Eye (tissue), 1 donor: Measurements from ENCODE around the gene DRC7.

Experiments used
- DNase-seq: peaks from one replicate; pipeline ENCODE4 v3.0.0-alpha.2; 2015

Gene DRC7, protein sequence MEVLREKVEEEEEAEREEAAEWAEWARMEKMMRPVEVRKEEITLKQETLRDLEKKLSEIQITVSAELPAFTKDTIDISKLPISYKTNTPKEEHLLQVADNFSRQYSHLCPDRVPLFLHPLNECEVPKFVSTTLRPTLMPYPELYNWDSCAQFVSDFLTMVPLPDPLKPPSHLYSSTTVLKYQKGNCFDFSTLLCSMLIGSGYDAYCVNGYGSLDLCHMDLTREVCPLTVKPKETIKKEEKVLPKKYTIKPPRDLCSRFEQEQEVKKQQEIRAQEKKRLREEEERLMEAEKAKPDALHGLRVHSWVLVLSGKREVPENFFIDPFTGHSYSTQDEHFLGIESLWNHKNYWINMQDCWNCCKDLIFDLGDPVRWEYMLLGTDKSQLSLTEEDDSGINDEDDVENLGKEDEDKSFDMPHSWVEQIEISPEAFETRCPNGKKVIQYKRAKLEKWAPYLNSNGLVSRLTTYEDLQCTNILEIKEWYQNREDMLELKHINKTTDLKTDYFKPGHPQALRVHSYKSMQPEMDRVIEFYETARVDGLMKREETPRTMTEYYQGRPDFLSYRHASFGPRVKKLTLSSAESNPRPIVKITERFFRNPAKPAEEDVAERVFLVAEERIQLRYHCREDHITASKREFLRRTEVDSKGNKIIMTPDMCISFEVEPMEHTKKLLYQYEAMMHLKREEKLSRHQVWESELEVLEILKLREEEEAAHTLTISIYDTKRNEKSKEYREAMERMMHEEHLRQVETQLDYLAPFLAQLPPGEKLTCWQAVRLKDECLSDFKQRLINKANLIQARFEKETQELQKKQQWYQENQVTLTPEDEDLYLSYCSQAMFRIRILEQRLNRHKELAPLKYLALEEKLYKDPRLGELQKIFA

DNA sequence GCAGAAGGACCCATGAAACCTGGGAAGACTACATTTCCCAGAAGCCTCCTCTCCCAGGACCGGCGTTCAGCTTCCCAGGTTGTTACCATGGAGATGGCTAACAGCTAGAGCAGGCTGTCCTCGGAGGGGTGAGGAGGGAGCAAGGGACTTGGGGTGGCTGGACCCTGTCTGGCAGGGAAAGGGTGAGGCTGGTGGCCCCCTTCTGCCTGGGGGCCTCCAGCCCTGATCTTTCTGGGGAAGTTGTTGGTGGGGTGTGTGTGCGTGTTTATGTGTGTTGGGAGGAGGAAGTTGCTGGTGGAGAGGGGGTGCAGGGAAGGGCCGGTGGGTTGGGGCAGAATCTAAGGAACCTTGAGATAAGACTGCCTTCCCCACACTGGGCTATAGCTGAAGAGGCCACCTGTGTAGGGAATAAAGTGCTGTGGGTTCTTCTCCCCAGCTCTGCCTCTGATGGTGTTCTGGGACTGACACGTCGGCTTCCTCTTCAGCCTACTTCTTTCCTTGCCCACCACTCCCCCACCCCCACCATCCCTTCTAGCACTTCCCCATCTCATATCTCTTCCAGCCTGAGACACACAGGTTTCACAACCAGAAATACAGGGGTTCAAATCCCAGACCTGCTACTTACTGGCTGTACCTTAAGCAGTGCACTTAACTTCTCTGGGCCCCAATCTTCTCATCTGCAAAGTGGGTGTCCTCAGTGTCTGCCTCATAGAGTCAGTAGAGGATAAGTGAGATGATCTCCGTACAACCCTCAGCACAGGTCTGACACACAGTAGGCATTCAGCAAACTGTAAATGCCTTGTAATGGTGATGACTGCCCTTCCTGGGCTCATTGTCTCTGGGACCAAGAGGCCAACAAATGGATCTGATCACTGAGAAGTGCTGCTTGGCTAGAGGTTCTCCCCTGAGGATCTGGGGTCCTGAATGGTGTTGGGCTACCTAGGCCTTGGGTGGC lies at the start of gene DRC7:
Gene DRC7 (plus strand): TSS at position 82 of the 955 bp plus-strand sequence. CDS start 3,144 bp downstream, outside the sequence.
- DNase-seq: peak; percentile 91

DNA sequence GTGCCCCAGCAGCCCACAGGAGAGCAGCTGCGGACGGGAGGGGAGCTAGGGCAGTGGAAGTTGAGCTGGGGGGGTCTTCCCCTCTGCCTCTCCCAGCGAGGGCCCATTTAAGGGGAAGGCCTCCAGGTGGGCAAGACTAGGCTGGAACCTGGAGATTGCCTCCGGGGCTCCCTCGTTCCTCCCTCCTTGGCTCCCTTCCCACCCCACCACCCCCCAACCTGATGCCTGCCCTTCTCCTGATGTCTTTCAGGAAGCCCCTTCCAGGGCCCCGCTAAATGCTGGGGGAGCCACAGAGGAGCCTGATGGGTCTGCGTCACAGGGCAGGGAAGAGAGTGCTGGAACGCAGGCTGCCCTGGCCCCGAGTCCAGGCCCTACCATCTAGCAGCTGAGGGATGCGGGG lies 49.4 kb upstream of the DRC7 start:
- peak; percentile 51 for DNase-seq

DNA sequence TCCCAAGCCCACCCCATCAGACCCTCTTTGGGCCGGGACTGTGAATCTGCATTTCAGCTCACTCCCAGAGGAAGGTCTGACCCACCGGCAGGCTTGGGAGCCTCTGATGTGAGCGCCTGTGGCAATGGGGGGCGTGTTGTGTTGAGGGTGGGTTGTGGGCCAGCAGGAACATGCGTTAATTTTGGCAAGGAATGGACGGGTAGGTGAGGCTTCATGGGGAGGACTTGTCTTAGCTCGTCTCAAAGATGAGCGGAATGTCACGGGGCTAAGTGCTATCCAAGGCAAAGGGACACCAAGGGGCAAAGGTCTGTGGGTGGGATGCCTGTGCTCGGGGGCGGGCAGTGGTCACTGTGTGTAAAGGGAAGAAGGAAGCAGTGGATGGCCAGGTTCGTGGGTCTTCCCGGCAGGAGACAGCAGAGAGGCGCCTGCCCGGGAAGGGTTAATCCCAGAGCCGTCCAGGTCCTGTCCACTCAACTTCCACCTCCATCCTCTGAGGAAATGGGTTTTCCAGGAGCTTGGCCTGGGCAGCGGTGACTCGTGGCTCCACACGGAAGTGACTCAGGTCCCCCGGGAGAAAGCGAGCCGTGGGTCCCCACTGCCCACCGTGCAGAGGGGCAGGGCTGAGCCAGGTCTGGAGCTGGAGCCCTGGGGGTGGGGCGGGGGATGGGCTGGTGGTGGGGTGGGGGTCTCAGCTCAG lies 48.8 kb upstream of the DRC7 start:
- DNase-seq: no peak

DNA sequence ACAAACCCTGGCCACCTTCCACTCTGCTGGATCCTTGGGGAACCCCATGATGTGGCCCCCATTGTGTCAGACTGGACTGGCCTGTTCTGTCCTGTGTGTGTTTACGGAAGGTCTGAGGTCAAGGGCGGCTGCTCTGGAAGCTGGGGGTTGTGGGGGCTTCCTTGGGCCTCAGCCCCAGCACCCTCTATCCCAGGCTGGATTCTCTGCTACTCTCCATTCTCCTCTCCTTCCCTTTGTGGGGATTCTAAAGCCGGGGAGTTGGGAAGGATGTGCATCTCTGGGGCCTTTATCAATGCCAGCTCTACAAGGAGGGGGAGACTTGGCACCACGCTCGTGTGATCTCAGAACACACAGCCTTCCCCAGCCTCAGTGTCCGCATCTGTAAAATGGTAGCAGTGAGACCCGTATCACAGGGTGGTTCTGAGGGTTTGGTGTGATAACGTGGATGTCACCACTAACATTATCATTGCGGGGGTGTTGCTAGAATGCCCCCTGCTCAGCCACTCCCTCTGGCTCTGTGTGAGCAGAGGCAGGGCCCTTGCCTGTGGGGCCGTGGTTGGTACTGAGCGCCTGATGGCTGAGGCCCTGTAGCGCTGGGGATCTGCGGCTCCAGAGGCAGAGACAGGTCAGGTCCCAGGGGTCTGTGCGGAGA lies 48.1 kb upstream of the DRC7 start:
- no peak for DNase-seq

DNA sequence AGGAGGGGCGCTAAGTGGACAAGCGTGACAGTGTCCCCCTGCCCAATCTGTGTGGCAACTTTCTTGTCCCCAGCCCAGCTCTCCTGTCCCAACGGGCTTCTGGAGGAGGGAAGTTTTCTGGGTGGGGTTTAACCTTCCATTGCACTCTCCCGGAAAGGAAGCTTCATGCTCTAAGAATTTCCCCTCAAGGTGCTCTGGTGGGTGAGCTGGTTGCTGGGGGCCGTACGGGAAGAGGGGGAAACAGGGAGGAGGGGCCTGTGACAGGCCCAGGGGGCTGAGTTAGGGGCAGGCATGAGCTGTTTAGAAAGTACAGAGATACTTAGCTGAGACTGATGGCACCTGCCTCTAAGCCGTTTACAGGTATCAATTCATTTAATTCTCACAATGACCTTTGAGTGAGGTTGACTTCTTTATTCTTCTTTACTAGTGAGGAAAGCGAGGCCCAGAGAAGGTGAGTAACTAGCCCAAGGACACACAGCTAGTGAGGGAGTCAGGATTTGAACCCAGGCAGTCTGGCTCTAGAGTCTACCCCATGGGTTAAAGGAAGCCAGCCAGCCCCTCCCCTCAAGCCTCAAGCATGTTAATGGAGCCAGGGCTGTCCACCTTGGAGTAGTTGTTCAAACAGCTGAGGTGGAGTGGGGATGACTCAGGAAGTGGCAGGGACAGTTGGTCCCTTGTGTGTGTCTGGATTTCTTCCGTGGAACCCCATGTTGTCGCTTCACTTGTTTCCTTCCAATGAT lies 47.3 kb upstream of the DRC7 start:
- DNase-seq: peak; percentile 41

DNA sequence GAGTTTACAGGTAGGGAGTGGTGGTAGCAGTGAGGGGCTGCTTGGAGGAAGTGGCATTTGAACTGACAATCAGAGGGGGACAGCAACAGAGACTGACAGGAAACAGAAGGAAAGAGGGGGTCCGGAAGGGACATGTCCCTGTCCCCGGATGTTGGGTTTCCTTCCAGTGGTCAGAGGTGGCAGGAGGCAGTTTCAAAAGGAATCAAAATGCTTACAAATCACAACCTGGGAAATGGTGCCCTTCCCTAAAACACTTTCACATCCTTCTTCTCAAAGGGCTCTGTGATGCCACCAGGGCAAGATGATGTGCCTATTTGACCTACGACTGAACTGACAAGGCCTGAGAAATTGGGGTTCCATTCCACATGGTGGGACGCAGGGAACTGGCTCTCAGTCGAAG lies 46.5 kb upstream of the DRC7 start:
- DNase-seq: no peak

DNA sequence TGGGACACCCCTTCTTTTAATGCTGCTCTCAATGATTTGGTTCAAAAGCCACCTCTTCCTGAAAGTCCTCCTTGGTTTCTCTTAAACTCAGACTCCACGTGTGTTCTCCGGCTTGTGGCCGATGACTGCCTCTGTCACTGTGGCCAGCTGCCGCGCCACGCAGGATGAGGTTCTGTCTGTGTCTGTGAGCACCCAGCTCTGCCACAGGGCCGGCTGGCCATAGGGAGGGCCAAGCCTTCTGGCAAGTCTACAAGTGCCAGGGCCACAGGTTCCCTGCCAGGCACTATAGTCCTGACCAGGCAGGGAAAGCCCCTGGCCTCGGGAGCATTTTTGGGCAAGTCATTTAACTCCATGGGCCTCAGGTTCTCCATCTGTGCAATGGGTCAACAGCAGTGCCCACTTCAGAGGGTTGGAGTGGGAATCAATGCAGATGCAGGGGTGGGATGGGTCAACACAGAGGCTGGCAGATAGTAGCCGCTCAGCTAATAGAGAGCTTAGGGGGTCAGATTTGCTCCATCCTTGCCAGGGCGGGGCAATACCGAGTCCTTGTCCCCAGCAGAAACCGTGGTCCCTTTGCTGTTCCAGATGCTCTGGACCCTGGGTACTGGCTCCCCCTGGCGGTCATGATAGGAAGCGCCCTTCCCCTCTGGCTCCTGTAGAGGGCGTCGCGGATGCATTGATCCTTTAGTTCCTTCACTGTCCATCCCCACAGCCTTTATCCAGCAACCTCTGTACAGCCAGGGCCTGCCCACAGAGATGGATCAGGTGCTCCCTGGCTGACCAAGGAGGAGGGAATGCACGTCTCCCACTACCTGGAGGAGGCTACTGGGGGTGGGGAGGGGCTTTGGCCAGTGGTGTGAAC lies 45.8 kb upstream of the DRC7 start:
- DNase-seq: peak; percentile 94

DNA sequence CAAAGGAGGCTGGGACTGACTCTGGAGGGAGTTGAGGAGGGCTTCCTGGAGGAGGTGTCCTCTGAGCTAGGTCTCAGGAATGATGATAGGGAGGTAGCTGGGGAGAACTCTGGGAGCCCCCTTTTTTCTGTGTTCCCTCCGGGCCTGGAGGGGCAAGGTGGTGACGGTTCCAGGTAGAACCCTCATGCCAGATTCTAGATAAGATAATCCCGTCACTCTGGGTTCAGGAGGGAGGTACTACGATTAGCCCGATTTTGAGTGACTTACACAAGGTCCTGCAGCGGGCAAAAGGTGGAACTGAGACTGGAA lies 45.2 kb upstream of the DRC7 start:
- no peak for DNase-seq

DNA sequence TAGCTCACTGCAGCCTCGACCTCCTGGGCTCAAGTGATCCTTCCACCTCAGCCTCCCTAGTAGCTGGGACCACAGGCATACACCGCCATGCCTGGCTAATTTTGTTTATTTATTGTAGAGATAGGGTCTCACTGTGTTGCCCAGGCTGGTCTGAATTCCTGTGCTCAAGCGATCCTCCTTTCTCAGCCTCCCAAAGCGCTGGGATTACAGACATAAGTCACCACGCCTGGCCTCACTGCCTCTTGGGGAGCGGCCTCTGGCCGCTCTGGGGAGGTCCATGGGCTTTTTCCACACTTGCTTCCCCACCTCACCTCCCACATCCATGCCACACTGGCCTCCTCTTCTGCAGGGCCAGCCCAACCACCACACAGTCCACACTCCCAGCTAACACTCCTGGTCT lies 44.8 kb upstream of the DRC7 start:
- DNase-seq: no peak

DNA sequence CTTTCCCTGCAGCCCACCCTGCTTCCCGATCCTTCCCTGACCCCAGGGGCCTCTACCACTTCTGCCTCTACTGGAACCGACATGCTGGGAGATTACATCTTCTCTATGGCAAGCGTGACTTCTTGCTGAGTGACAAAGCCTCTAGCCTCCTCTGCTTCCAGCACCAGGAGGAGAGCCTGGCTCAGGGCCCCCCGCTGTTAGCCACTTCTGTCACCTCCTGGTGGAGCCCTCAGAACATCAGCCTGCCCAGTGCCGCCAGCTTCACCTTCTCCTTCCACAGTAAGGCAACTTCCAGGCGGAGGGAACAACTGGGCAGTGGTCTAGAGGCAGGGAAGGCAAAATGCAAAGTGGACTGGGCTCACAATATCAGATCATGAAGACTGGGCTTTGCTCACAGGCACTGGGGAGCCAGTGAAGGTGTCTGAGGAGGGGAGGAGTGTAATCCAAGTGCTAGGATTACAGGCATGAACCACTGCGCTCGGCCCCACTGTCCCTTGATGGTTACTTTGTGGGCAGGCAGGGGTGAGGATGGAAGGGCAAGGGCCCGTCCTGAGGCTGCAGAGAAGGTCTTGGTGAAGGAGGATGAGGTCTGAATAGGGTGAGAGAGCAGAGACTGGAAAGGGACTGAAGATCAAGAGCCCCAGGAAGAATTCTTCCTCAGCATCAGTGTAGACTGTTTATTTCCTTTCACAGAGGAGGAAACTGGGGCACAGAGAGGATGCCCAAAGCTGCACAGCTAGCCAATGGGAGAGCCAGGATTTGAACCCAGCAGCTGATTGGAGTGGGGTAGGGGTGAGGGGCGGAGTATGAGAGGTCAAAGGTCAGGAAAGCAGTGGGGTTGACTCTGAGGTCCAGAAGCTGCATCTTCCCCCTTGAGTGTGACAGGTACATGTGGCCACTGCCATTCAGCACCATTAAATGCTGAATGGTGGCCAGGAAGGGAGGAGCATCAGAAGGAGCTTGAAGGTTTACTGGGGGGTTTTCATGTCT lies 43.0 kb upstream of the DRC7 start:
- DNase-seq: no peak

DNA sequence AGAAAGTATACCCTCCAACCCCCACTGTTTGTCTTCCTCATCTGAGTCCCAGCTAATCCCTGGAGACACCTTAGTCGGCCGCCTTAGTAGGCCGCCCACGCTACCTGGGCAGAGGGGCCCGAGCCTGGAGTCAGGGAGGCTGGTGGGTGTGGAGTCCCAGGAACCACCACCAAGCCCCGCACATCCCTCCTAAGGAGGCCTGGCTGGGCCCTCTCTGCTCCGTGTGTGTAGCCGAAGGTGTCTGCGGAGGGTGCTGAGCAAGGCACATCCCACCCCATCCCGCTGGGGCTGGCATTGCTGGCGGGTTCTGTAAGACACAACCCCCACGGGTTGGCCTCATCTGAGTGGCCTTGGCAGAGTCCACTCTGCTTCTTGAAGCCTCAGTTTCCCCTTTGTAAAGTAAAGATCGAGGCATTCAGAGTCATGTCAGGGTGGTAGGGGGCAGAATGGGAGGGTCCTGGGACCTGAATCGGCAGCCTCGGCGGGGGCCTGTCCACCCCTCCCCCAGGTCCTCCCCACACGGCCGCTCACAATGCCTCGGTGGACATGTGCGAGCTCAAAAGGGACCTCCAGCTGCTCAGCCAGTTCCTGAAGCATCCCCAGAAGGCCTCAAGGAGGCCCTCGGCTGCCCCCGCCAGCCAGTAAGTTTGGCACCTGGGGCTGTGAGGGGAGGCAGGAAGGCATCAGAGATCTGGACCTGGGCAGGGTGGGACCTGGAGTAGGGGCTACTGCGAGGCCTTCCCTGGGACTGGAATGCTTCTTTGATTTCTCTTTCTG lies 41.7 kb upstream of the DRC7 start:
- no peak for DNase-seq

DNA sequence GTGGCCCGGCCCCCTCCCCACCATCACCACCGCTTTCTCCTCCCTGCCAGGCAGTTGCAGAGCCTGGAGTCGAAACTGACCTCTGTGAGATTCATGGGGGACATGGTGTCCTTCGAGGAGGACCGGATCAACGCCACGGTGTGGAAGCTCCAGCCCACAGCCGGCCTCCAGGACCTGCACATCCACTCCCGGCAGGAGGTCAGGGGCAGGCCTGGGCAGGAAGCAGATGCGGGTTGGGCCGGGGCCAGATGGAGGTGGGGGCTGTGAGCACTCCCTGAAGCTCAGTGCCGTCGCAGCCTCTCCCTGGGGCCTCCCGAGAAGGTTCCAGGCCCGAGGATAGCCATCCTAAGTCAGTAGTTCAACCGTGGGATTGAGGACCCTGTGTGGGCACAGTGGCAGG lies 40.7 kb upstream of the DRC7 start:
- DNase-seq: no peak

DNA sequence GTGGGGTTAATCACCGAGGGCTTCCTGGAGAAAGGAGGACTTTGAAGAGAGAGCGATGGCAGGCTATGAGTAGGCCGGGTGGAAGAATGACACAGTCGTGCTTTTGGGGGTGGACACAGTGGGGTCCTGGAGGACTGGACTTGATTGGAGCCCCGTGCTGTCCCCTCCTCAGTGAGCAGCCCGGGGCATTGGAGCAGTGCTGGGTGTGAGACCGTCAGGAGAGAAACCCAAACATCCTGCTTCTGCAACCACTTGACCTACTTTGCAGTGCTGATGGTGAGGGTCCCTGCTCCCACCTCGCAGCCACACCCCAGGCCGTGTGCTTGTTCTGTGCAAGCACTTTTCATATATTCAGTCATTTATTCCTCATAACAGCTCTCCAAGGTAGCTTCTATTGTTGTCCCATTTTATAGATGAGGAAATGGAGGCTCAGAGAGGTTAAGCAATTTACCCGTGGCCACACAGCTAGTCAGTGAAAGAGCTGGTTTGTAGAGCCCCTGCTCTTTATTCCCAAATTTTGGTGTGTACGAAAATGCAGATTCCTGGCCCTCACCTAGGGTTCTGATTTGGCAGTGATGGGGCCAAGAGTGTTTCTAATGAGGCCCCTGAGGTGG lies 38.2 kb upstream of the DRC7 start:
- DNase-seq: no peak

DNA sequence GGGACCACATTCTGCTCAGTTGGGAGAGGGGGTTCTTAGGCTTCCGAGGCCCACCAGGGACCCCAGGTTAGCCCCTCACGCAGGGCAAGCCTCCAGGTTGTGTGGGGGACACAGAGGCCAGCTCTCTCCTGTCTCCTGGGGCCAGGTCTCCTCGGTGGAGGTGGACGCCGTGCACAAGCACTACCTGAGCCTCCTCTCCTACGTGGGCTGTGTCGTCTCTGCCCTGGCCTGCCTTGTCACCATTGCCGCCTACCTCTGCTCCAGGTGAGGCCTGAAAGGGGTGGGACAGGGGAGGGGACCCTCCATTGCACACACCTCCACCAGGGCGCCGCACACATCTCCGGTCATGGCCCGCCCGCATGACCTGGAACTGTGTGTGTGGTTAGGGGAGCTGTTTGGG lies 37.4 kb upstream of the DRC7 start:
- DNase-seq: no peak

DNA sequence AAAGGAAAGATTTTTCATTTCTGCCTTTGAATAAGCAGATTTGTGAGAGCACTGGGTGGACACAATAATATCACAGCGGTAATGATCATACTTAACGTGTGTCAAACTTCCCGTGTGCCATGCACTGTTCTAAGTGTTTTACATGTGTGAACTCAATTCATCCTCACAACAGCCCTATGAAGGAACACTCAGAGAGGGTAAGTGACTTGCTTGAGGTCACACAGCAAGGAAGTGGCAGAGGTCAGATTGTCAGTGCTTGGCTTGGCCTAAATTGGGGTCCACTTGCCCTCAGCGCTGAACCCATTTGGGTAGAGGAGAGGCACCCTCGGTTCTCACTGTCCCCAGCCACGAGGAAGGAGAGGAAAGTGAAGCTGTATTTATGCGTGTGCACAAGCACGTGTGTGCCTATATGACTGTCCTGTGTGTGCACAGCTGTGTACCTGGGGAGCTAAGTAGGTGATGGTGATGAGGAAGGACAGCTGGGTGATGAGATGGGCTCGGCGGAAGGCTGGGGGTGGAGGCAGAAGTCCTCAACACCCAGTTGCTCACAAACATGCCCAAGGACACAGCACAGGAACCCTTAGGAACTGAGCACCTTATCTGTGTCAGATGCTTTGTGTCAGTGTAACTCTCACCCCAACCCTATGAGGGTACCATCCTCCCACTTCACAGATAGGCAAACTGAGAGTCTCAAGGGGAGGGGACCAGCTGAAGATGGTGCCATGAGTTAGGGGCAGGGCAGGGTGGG lies 36.3 kb upstream of the DRC7 start:
- DNase-seq: no peak

DNA sequence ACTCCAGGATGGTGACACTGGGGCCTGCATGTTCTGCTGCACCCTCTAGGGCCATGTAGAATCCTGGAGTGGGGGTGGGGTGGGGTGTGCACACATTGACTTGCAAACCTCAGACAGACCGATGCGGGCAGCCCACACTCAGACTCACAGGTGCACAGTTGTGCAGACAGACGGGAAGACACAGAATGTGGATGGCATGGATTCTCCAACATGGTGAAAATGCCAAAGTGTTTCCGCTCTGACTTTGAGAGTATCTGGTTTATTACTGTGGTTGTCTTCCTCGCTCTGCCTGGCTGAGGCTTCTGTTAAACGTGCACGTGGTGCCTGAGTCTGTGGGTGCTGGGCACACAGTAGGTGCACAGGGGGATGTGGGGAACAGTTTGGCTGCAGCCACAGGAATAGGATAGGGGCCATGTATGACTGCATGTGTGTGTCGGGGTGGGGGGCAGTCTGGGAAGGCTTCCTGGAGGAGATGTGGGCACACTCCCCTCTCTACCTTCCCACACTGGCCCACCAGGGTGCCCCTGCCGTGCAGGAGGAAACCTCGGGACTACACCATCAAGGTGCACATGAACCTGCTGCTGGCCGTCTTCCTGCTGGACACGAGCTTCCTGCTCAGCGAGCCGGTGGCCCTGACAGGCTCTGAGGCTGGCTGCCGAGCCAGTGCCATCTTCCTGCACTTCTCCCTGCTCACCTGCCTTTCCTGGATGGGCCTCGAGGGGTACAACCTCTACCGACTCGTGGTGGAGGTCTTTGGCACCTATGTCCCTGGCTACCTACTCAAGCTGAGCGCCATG lies 35.5 kb upstream of the DRC7 start:
- no peak for DNase-seq
